OCI-LY7 (cell line): ENCODE data around the gene DMRT1. TPM values are rescaled to one million over a fixed set of nuclear protein-coding genes. Genes with fewer than 3 reads are reported as not detected.

ENCODE experiments used
- BruUV-seq: library from RNA; stranded (reverse); fragments of 400-500 nt; replicated peaks from 2 replicates; lab custom pipeline; 2021; lab: Mats Ljungman, UMichigan
- CTCF ChIA-PET: fragments of 300-600 bp; sonication (Branson Sonifier 250); formaldehyde crosslinking; loops from one replicate; lab custom pipeline; 2022; ENCODE audit warnings: antibody characterized with exemption; ENCODE audit not compliant: unreplicated experiment; lab: Charles Lee
- POLR2A ChIA-PET: fragments of 300-600 bp; sonication (Branson Sonifier 250); formaldehyde crosslinking; loops from one replicate; lab custom pipeline; 2022; ENCODE audit warnings: antibody characterized with exemption; lab: Charles Lee
- DNase-seq: peaks from one replicate; pipeline ENCODE4 v3.0.0-alpha.2; 2015; ENCODE audit warnings: low spot score
- H2AFZ ChIP-seq: fragments of 200-600 bp; sonication (generic), shearing (Covaris generic); 2 replicates; pipeline ENCODE4 v1.6.1; 2014; ENCODE audit warnings: mild to moderate bottlenecking, antibody characterized with exemption, low read length, moderate library complexity
- H3K27ac ChIP-seq: fragments of 200-600 bp; sonication (generic); 2 replicates; pipeline ENCODE4 v1.5.1; 2014; ENCODE audit warnings: mixed run types, low read depth, mild to moderate bottlenecking, moderate library complexity, low read length, inconsistent platforms; ENCODE audit not compliant: poor library complexity, severe bottlenecking
- H3K36me3 ChIP-seq: fragments of 200-600 bp; sonication (generic); 2 replicates; pipeline ENCODE4 v1.6.1; 2014; ENCODE audit warnings: mild to moderate bottlenecking, antibody characterized with exemption, low read length, moderate library complexity, mixed read lengths; ENCODE audit not compliant: insufficient read depth
- H3K4me1 ChIP-seq: fragments of 200-600 bp; sonication (generic); 2 replicates; pipeline ENCODE4 v1.5.1; 2014; ENCODE audit warnings: mild to moderate bottlenecking, low read length; ENCODE audit not compliant: insufficient read depth, poor library complexity, severe bottlenecking
- H3K4me2 ChIP-seq: fragments of 200-600 bp; sonication (generic); 2 replicates; pipeline ENCODE4 v1.6.1; 2014; ENCODE audit warnings: mild to moderate bottlenecking, low read length
- H3K4me3 ChIP-seq: fragments of 200-600 bp; sonication (generic); 2 replicates; pipeline ENCODE4 v1.5.1; 2014; ENCODE audit warnings: mild to moderate bottlenecking, low read depth, low read length; ENCODE audit not compliant: poor library complexity, severe bottlenecking
- H3K79me2 ChIP-seq: fragments of 200-600 bp; sonication (generic); 2 replicates; pipeline ENCODE4 v1.6.1; 2016; ENCODE audit warnings: low read depth, mild to moderate bottlenecking, low read length, moderate library complexity, mixed read lengths; ENCODE audit not compliant: insufficient read depth
- H3K9me2 ChIP-seq: fragments of 200-600 bp; sonication (generic); 2 replicates; pipeline ENCODE4 v1.6.1; 2016; ENCODE audit warnings: mild to moderate bottlenecking, low read length, mixed read lengths; ENCODE audit not compliant: insufficient read depth
- H3K9me3 ChIP-seq: fragments of 200-600 bp; sonication (generic); 2 replicates; pipeline ENCODE4 v1.6.1; 2014; ENCODE audit warnings: mild to moderate bottlenecking, mixed run types, low read length, mixed read lengths
- H4K20me1 ChIP-seq: fragments of 200-600 bp; sonication (generic); 2 replicates; pipeline ENCODE4 v1.6.1; 2014; ENCODE audit warnings: mild to moderate bottlenecking, antibody characterized with exemption, low read length, moderate library complexity, mixed read lengths; ENCODE audit not compliant: insufficient read depth
- CTCF ChIP-seq: fragments of 200-600 bp; sonication (generic); conservative IDR thresholded peaks from 2 replicates; pipeline ENCODE4 v1.5.1; 2014; ENCODE audit warnings: mild to moderate bottlenecking, antibody characterized with exemption, low read length, moderate library complexity, mixed read lengths
- EZH2phosphoT487 ChIP-seq: fragments of 200-600 bp; sonication (generic); IDR thresholded peaks from 2 replicates; pipeline ENCODE4 v1.6.1; 2018; ENCODE audit warnings: low read depth, borderline replicate concordance, mild to moderate bottlenecking, mixed run types, antibody characterized with exemption, low read length, moderate library complexity, mixed read lengths
- intact Hi-C: fragments of 100-400 bp; cut with micrococcal nuclease; formaldehyde crosslinking; loops from one replicate; pipeline ENCODE4 v1.10.0; 2022; ENCODE audit not compliant: unreplicated experiment
- total RNA-seq, 2 experiments: library from RNA; depleted of rRNA in 1 of 2; stranded (reverse); fragments of >200 nt in 1 of 2; shearing (Covaris generic) in 1 of 2; gene quantifications; 2 replicates each; pipeline ENCODE4 v1.2.3, GENCODE V29; 2014 to 2022

The DMRT1 gene
- total RNA-seq, 2 experiments from 2014 or later, result not detected

GRCh38 chr9:979983-980382 is 138.5 kb downstream of the DMRT1 start:
- no peaks in the 10 kb centered on the region for H3K4me1 ChIP-seq
- H3K9me2 ChIP-seq, result no peaks in the 10 kb centered on the region
- POLR2A ChIA-PET, result interaction anchor here (1.0 to 1.4 kb wide), 2 partner anchors 14 to 24 kb away, joined by 3 to 4 read pairs; no protein-coding TSS in a partner anchor
- H3K9me3 ChIP-seq, result no peaks in the 10 kb centered on the region
- BruUV-seq, result no TSS peak
- TF ChIP-seq CTCF, result no peak
- no peak for TF ChIP-seq EZH2phosphoT487
- no peak overlapping the region for H3K27ac ChIP-seq
- no peaks in the 10 kb centered on the region for H4K20me1 ChIP-seq
- no peak for DNase-seq
- no peaks in the 10 kb centered on the region for H3K36me3 ChIP-seq
- H3K4me3 ChIP-seq, result no peak overlapping the region
- H3K79me2 ChIP-seq, result no peaks in the 10 kb centered on the region
- intact Hi-C loops, result no loop called here
- H3K4me2 ChIP-seq, result no peak overlapping the region
- CTCF ChIA-PET, result no interaction called here
- H2AFZ ChIP-seq, result no peak overlapping the region

- Histone ChIP-seq H3K4me3 (no peak overlapping the region), H2AFZ (no peak overlapping the region), H3K9me2 (no peaks in the 10 kb centered on the region), H3K79me2 (no peaks in the 10 kb centered on the region), H3K4me2 (no peak overlapping the region), H3K27ac (no peak overlapping the region), H3K4me1 (no peaks in the 10 kb centered on the region), H4K20me1 (no peaks in the 10 kb centered on the region), H3K9me3 (no peaks in the 10 kb centered on the region), H3K36me3 (no peaks in the 10 kb centered on the region)
- intact Hi-C loops, result no loop called here
- no TSS peak for BruUV-seq
- DNase-seq, result no peak
- ChIA-PET CTCF (no interaction called here), POLR2A (interaction anchor here (0.5 to 1.4 kb wide), 3 partner anchors 14 to 510 kb away, joined by 3 to 4 read pairs (median 4); no protein-coding TSS in a partner anchor)
- TF ChIP-seq CTCF (no peak), EZH2phosphoT487 (no peak)
Observed at GRCh38 chr9:980640-981039, 139.1 kb downstream of the DMRT1 start.

- TF ChIP-seq CTCF (no peak), EZH2phosphoT487 (no peak)
- Histone ChIP-seq H3K4me3 (no peak overlapping the region), H4K20me1 (no peaks in the 10 kb centered on the region), H3K27ac (no peak overlapping the region), H3K4me1 (no peaks in the 10 kb centered on the region), H3K4me2 (no peak overlapping the region), H2AFZ (no peak overlapping the region), H3K9me2 (no peaks in the 10 kb centered on the region), H3K79me2 (no peaks in the 10 kb centered on the region), H3K9me3 (no peaks in the 10 kb centered on the region), H3K36me3 (no peaks in the 10 kb centered on the region)
- BruUV-seq, result no TSS peak
- CTCF ChIA-PET, result no interaction called here
- intact Hi-C loops, result no loop called here
- POLR2A ChIA-PET, result no interaction called here
- DNase-seq, result no peak
Observed at GRCh38 chr9:981491-981898, 140.0 kb downstream of the DMRT1 start.
